ENCODE results near the gene PTPRJ.

- no peak for TF ChIP-seq ELF4 (IDR thresholded peaks at IDR 0.05)
- TF ChIP-seq ZNF384 (IDR thresholded peaks at IDR 0.05), result no peak
- no peak for TF ChIP-seq CTBP1 (IDR thresholded peaks at IDR 0.05; ENCODE audit: borderline replicate concordance)
- no peak for TF ChIP-seq SP1 (IDR thresholded peaks at IDR 0.05)
- no peak for TF ChIP-seq TARDBP (IDR thresholded peaks at IDR 0.05)
- TF ChIP-seq FOXM1 (IDR thresholded peaks at IDR 0.05; ENCODE audit: borderline replicate concordance), result no peak
- no peak for TF ChIP-seq LEF1 (IDR thresholded peaks at IDR 0.05; ENCODE audit: borderline replicate concordance)
- no peak for TF ChIP-seq FOXK2 (IDR thresholded peaks at IDR 0.05)
- TF ChIP-seq PKNOX1 (IDR thresholded peaks at IDR 0.05), result no peak
- no peak for TF ChIP-seq ARNT (IDR thresholded peaks at IDR 0.05)
- TF ChIP-seq HDGF (IDR thresholded peaks at IDR 0.05; ENCODE audit: borderline replicate concordance), result no peak
- TF ChIP-seq SUZ12 (IDR thresholded peaks at IDR 0.05), result no peak
Measured at GRCh38 chr11:47997063-47998053, 17.0 kb downstream of the PTPRJ start.

Data from HEK293T (cell line).